HG02588 (cell line): Measurements from ENCODE around the gene LRRC4C.

Source experiments
- ATAC-seq: cut with Tn5 transposase; IDR thresholded peaks from one replicate; pipeline ENCODE4 v1.9.1; 2021; ENCODE audit warnings: mild to moderate bottlenecking, moderate library complexity; ENCODE audit not compliant: unreplicated experiment

The LRRC4C gene

GRCh38 chr11:41459465-41460401 is at the start of gene LRRC4C:
TSS of gene LRRC4C (minus strand) at chr11:41459652.
- ATAC-seq, result no peak

- no peak for ATAC-seq
Observed at GRCh38 chr11:41508121-41508520, 48.7 kb upstream of the LRRC4C start.

GRCh38 chr11:41499429-41499828 is 40.0 kb upstream of the LRRC4C start:
- ATAC-seq, result no peak

GRCh38 chr11:41498726-41499125 is 39.3 kb upstream of the LRRC4C start:
- ATAC-seq, result no peak

GRCh38 chr11:41497974-41498373 is 38.5 kb upstream of the LRRC4C start:
- no peak for ATAC-seq

- ATAC-seq, result no peak
Observed at GRCh38 chr11:41494716-41495115, 35.3 kb upstream of the LRRC4C start.

- no peak for ATAC-seq
Observed at GRCh38 chr11:41486424-41486823, 27.0 kb upstream of the LRRC4C start.

- no peak for ATAC-seq
Observed at GRCh38 chr11:41483956-41484355, 24.5 kb upstream of the LRRC4C start.

GRCh38 chr11:41479179-41479578 is 19.7 kb upstream of the LRRC4C start:
- no peak for ATAC-seq

- no peak for ATAC-seq
Observed at GRCh38 chr11:41461057-41461681, 1.7 kb upstream of the LRRC4C start.

GRCh38 chr11:41458641-41459040 is 811 bp downstream of the LRRC4C start:
- no peak for ATAC-seq

- ATAC-seq, result no peak
Observed at GRCh38 chr11:41458154-41458553, 1.3 kb downstream of the LRRC4C start.

- no peak for ATAC-seq
Observed at GRCh38 chr11:41457216-41458014, 2.0 kb downstream of the LRRC4C start.

GRCh38 chr11:41456269-41456668 is 3.2 kb downstream of the LRRC4C start:
- ATAC-seq, result no peak

GRCh38 chr11:41451011-41451410 is 8.4 kb downstream of the LRRC4C start:
- no peak for ATAC-seq

GRCh38 chr11:41449483-41450050 is 9.9 kb downstream of the LRRC4C start:
- no peak for ATAC-seq

GRCh38 chr11:41446566-41446965 is 12.9 kb downstream of the LRRC4C start:
- no peak for ATAC-seq

GRCh38 chr11:41446107-41446506 is 13.3 kb downstream of the LRRC4C start:
- ATAC-seq, result no peak

GRCh38 chr11:41437006-41437490 is 22.4 kb downstream of the LRRC4C start:
- no peak for ATAC-seq

GRCh38 chr11:41435531-41435930 is 23.9 kb downstream of the LRRC4C start:
- no peak for ATAC-seq

GRCh38 chr11:41431784-41432183 is 27.7 kb downstream of the LRRC4C start:
- ATAC-seq, result no peak
